Cardiac muscle cell (in vitro differentiated cells and primary cell): Measurements from ENCODE around the gene KRT35. TPM values are rescaled to one million over a fixed set of nuclear protein-coding genes. Genes with fewer than 3 reads are reported as not detected.

Experiments
- DNase-seq, 2 donors: peaks; one replicate each; pipeline versions ENCODE4 v3.0.0 to v3.0.0-alpha.2; 2010 to 2017; ENCODE audit warnings: low read depth in 1 of 2, low spot score in 1 of 2
- H3K27ac ChIP-seq: fragments of 200-600 bp; sonication (generic); 2 replicates; pipeline ENCODE4 v1.5.1; 2016
- H3K27me3 ChIP-seq: fragments of 200-600 bp; sonication (generic); 2 replicates; pipeline ENCODE4 v1.6.0; 2016; ENCODE audit warnings: control low read depth
- H3K36me3 ChIP-seq: fragments of 200-600 bp; sonication (generic); 2 replicates; pipeline ENCODE4 v1.5.1; 2016; ENCODE audit warnings: control low read depth
- H3K4me1 ChIP-seq: fragments of 200-600 bp; sonication (generic); 2 replicates; pipeline ENCODE4 v1.8.1; 2017; ENCODE audit warnings: low read depth, mild to moderate bottlenecking, mixed run types
- H3K4me3 ChIP-seq: fragments of 200-600 bp; sonication (generic); 2 replicates; pipeline ENCODE4 v1.5.1; 2016; ENCODE audit warnings: mild to moderate bottlenecking
- H3K9me3 ChIP-seq: fragments of 200-600 bp; sonication (generic); 2 replicates; pipeline ENCODE4 v1.5.1; 2017; ENCODE audit warnings: low read depth, mild to moderate bottlenecking, control low read depth
- polyA plus RNA-seq: library from polyadenylated mRNA; unstranded; fragments of >200 nt; fragmentation: Nextera tagmentation; extraction: Ambion mirVana; gene quantifications from 2 replicates; pipeline ENCODE4 v1.2.1, GENCODE V29; 2016
- total RNA-seq: library from RNA; depleted of rRNA; stranded (reverse); fragments of >200 nt; gene quantifications from 2 replicates; pipeline ENCODE4 v1.2.3, GENCODE V29; 2016
- TF ChIP-seq, protein P1 (sequence below): IDR thresholded peaks from 2 replicates; pipeline ENCODE4 v1.5.1; 2012; ENCODE audit warnings: low read depth, mild to moderate bottlenecking, low read length

The KRT35 gene
- total and polyA plus RNA-seq, 2 experiments from 2014 or later = not detected

DNA sequence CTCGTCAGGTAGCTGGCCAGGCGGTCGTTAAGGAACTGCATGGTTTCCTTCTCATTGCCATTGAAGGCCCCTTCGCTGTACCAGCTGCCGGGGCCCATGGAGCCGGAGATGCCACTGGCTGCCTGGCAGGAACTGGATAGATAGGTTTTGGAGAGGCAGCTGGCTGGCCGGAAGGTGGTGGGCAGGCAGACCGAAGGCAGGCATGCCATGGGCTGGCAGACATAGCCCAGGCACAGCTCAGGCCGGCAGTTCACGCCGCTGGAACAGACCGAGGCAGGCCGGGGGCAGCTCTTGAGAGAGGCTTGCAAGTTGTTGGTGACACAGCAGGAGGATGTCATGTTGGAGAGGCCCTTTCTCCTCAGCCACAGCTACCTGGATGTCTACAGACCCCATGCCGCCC lies 14.0 kb downstream of the KRT35 start, which contains the start of gene KRT32:
Gene KRT32 (minus strand): TSS at position 399 of the 400 bp plus-strand sequence. CDS start 61 bp downstream, at position 338.
- no peaks in the 10 kb centered on the region for H3K27me3 ChIP-seq
- H3K4me3 ChIP-seq = no peak within 1 kb of the TSS
- no peak within 1 kb of the TSS for H3K27ac ChIP-seq
- TF ChIP-seq, protein P1, sequence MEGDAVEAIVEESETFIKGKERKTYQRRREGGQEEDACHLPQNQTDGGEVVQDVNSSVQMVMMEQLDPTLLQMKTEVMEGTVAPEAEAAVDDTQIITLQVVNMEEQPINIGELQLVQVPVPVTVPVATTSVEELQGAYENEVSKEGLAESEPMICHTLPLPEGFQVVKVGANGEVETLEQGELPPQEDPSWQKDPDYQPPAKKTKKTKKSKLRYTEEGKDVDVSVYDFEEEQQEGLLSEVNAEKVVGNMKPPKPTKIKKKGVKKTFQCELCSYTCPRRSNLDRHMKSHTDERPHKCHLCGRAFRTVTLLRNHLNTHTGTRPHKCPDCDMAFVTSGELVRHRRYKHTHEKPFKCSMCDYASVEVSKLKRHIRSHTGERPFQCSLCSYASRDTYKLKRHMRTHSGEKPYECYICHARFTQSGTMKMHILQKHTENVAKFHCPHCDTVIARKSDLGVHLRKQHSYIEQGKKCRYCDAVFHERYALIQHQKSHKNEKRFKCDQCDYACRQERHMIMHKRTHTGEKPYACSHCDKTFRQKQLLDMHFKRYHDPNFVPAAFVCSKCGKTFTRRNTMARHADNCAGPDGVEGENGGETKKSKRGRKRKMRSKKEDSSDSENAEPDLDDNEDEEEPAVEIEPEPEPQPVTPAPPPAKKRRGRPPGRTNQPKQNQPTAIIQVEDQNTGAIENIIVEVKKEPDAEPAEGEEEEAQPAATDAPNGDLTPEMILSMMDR = no peak
- no peaks in the 10 kb centered on the region for H3K36me3 ChIP-seq
- no peaks in the 10 kb centered on the region for H3K4me1 ChIP-seq
- H3K9me3 ChIP-seq = no peaks in the 10 kb centered on the region
- no peak for DNase-seq

- H3K9me3 ChIP-seq = no peaks in the 10 kb centered on the region
- no peaks in the 10 kb centered on the region for H3K27me3 ChIP-seq
- no peaks in the 10 kb centered on the region for H3K36me3 ChIP-seq
- H3K4me1 ChIP-seq = no peaks in the 10 kb centered on the region
- TF ChIP-seq, protein P1 = no peak
- H3K27ac ChIP-seq = no peak overlapping the region
- H3K4me3 ChIP-seq = no peak overlapping the region
- DNase-seq = peak; percentile 16 to 88
Measured at GRCh38 chr17:41464682-41465081, 16.3 kb downstream of the KRT35 start.

DNA sequence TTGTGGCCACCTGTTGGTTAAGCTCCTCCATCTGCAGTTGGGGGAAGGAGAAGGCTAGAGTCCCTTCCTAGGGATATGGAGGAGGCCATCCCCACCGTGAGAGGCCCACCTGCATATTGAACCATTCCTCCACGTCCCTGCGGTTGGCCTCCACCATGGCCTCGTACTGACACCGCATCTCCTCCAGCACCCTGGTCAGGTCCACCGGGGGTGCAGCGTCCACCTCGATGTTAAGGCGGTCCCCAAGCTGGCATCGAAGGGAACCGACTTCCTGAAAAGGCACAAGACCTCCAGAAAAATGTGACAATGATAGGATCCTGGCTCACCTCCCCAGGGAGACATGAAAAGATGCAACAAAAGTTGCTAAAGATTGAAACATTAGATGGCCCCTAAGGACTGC lies 16.8 kb downstream of the KRT35 start:
- no peaks in the 10 kb centered on the region for H3K27me3 ChIP-seq
- TF ChIP-seq, protein P1 = no peak
- H3K36me3 ChIP-seq = no peaks in the 10 kb centered on the region
- H3K9me3 ChIP-seq = no peaks in the 10 kb centered on the region
- no peaks in the 10 kb centered on the region for H3K4me1 ChIP-seq
- no peak overlapping the region for H3K27ac ChIP-seq
- no peak overlapping the region for H3K4me3 ChIP-seq
- DNase-seq = no peak

GRCh38 chr17:41463746-41464145 lies 17.2 kb downstream of the KRT35 start:
- TF ChIP-seq, protein P1 = no peak
- H3K9me3 ChIP-seq = no peaks in the 10 kb centered on the region
- no peaks in the 10 kb centered on the region for H3K27me3 ChIP-seq
- no peak overlapping the region for H3K27ac ChIP-seq
- no peak overlapping the region for H3K4me3 ChIP-seq
- H3K36me3 ChIP-seq = no peaks in the 10 kb centered on the region
- no peaks in the 10 kb centered on the region for H3K4me1 ChIP-seq
- DNase-seq = no peak

DNA sequence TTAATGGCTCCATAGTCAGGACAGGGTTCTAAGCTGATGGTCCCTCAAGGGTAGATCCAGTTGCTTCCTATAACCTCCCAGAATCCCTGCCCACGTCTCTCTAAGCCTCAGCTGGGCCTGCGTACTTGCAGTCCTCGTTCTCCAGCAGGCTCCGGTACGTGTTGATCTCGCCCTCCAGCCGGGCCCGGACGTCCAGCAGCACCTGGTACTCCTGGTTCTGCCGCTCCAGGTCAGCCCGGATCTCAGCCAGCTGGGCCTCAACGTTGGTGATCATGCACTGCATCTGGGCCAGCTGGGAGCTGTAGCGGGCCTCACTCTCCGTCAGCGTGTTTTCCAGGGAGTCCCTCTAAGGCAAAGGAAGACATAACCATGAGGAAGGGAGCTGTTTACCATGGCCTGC lies 18.2 kb downstream of the KRT35 start:
- Histone ChIP-seq H3K9me3 (no peaks in the 10 kb centered on the region), H3K36me3 (no peaks in the 10 kb centered on the region), H3K27me3 (no peaks in the 10 kb centered on the region), H3K4me3 (no peak overlapping the region), H3K27ac (no peak overlapping the region), H3K4me1 (no peaks in the 10 kb centered on the region)
- no peak for DNase-seq
- TF ChIP-seq, protein P1 = no peak

- Histone ChIP-seq H3K4me3 (no peak overlapping the region), H3K27me3 (peaks cover 5% of the 10 kb centered on the region), H3K27ac (no peak overlapping the region), H3K36me3 (no peaks in the 10 kb centered on the region), H3K9me3 (no peaks in the 10 kb centered on the region), H3K4me1 (no peaks in the 10 kb centered on the region)
- DNase-seq = no peak
- TF ChIP-seq, protein P1 = no peak
Measured at GRCh38 chr17:41457676-41458075, 23.3 kb downstream of the KRT35 start.
